SHP77 treated with DMSO at 0.1 percent for 48 hours (cell line): ENCODE results near the gene TOMM22.

Experiments
- DNase-seq: peaks from one replicate; lab custom pipeline; 2025; lab: John Stamatoyannopoulos, UW

The TOMM22 gene

DNA sequence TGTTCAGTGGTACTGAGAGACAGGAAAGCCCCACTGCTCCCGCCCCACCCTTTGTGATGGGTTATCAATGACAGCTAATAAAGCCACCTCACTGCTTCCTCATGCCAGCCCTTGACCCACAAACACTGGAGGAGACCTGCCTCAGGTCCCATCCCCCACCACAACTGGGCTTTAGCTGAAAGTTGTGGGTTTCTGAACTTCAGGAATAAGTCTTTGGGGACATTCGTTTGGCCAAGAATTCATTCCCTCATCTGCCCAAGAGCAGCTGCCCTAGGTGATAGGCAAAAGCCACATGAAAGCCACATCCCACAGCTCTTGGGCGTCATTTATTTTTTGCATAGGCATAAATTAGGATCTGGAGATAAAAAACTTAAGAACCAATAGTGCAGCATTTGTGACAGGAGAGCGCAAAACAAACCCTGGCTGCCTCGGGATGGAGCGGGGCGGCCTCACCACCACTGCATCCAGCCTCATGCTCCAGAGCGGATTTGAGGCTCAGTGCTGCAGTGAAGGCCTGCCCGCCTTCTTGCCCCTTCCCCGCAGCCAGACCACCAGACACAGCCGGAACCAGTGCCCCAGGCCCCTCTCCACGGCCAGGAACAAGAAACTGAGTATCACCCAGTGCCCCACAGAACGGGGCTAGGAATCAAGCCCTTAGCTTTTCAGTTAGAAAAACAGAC, 52.8 kb downstream of the TOMM22 start:
- DNase-seq, result no peak
